Measurements from ENCODE around the gene PRDM16.

PRDM16 gene

DNA sequence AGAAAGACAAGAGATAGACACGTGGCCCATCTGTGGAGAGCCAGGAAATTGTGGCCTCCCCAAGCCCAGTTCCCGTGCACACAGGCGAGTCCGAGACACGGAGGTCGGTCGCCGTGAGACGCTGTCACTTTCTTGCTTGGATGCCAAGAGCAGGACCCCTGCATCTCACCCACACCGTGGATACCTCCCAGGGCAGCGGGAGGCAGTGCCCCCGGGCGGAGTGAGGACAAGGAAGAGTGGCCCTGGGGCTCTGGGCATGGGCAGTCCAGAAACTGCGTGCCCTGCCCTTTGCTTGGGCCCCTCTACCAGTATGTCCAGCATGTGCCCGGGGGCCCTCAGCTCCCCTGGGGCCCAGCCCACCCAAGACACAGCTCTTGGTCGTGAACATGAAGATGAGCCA, 360.8 kb downstream of the PRDM16 start:
- Histone ChIP-seq H3K36me3 (ENCODE audit: control insufficient read depth, insufficient read depth, low read length) (no peaks in the 10 kb centered on the region; the same call in 1 of the 2 replicates), H3K4me3 (ENCODE audit: low read length) (no peak overlapping the region), H3K9me3 (ENCODE audit: control insufficient read depth, insufficient read depth, low read length) (no peaks in the 10 kb centered on the region), H3K27ac (ENCODE audit: low read length) (no peak overlapping the region), H3K4me1 (ENCODE audit: control insufficient read depth, insufficient read depth, low read length) (no peaks in the 10 kb centered on the region), H3K27me3 (ENCODE audit: control insufficient read depth, insufficient read depth, low read length) (no peaks in the 10 kb centered on the region)
- no CpG with 5 or more reads among the region's 16 CpGs for WGBS (ENCODE audit: insufficient coverage, insufficient read length)
- DNase-seq (ENCODE audit: low read depth, low spot score) = no peak

DNA sequence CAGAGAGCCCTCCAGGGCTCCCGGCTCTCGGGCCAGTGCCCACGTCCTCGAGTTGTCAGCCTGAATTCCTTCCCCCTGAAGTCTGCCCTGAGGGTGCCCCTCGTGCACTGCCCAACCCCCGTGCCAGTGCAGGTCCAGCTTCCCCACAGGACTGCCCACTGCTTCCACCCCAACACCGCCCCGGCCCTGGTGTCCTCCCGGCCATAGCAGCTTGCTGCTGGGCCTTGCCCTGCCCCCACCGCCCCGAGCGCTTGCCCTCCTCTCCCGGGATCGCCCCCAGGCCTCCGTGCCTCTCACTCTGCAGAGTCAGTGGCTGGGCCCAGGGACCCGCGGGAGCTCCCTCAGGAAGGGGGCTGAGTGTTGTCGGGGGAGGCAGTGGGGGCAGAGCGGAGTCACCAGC, 361.4 kb downstream of the PRDM16 start:
- DNase-seq (ENCODE audit: low read depth, low spot score) = no peak
- Histone ChIP-seq H3K27ac (ENCODE audit: low read length) (no peak overlapping the region), H3K27me3 (ENCODE audit: control insufficient read depth, insufficient read depth, low read length) (no peaks in the 10 kb centered on the region), H3K4me1 (ENCODE audit: control insufficient read depth, insufficient read depth, low read length) (no peaks in the 10 kb centered on the region), H3K9me3 (ENCODE audit: control insufficient read depth, insufficient read depth, low read length) (no peaks in the 10 kb centered on the region), H3K4me3 (ENCODE audit: low read length) (no peak overlapping the region), H3K36me3 (ENCODE audit: control insufficient read depth, insufficient read depth, low read length) (no peaks in the 10 kb centered on the region; the same call in 1 of the 2 replicates)
- WGBS (ENCODE audit: insufficient coverage, insufficient read length) = no CpG with 5 or more reads among the region's 19 CpGs

DNA sequence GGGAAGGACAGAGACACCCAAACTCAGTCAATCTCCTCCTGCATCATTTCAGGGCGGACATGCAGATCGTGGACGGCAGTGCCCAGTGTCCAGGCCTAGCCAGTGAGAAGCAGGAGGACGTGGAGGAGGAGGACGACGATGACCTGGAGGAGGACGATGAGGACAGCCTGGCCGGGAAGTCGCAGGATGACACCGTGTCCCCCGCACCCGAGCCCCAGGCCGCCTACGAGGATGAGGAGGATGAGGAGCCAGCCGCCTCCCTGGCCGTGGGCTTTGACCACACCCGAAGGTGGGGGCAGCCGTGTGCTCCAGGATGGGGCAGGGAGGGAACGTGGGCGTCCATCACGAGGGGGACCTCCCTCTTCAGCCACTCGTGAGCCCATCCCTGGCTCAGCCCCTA, 361.8 kb downstream of the PRDM16 start:
- H3K4me1 ChIP-seq (ENCODE audit: control insufficient read depth, insufficient read depth, low read length) = no peaks in the 10 kb centered on the region
- no peaks in the 10 kb centered on the region for H3K27me3 ChIP-seq (ENCODE audit: control insufficient read depth, insufficient read depth, low read length)
- no peak overlapping the region for H3K27ac ChIP-seq (ENCODE audit: low read length)
- no CpG with 5 or more reads among the region's 22 CpGs for WGBS (ENCODE audit: insufficient coverage, insufficient read length)
- H3K9me3 ChIP-seq (ENCODE audit: control insufficient read depth, insufficient read depth, low read length) = no peaks in the 10 kb centered on the region
- H3K36me3 ChIP-seq (ENCODE audit: control insufficient read depth, insufficient read depth, low read length) = no peaks in the 10 kb centered on the region; the same call in 1 of the 2 replicates
- no peak for DNase-seq (ENCODE audit: low read depth, low spot score)
- no peak overlapping the region for H3K4me3 ChIP-seq (ENCODE audit: low read length)

DNA sequence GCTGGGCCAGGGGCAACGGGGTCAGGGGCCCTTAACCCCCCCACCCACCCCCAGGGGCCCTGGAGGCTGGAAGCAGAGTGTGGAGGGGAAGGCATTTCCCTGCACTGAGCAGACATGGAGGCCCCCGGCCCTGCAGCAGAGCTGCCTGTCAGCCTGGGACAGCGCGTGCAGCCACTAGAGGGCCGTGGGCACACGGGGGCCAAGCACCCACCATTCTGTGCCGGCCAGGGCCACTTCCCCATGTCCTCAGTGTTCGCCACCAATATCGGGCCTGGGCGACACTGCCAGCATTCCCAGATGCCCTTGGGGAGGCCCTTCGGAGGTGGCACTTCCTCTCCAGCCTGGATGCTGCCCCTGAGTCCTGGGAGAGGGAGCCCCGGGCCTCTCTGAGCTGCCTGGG, 362.3 kb downstream of the PRDM16 start:
- DNase-seq (ENCODE audit: low read depth, low spot score) = no peak

DNA sequence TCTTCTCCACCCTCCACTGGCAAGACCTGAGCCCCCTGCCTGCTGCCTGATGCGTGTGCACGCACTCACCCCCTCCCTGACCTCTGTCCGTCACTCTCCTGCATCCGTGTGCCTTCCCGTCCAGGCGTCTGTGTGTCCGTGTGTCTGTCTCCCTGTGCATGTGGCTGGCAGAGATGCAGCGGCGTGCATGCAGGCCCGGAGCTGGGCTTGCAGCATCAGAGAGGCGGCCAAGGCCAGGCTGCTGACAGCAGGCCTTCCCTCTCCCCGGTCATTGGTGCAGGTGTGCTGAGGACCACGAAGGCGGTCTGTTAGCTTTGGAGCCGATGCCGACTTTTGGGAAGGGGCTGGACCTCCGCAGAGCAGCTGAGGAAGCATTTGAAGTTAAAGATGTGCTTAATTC, 362.7 kb downstream of the PRDM16 start:
- Histone ChIP-seq H3K4me3 (ENCODE audit: low read length) (no peak overlapping the region), H3K36me3 (ENCODE audit: control insufficient read depth, insufficient read depth, low read length) (no peaks in the 10 kb centered on the region; the same call in 1 of the 2 replicates), H3K4me1 (ENCODE audit: control insufficient read depth, insufficient read depth, low read length) (no peaks in the 10 kb centered on the region), H3K27ac (ENCODE audit: low read length) (no peak overlapping the region), H3K27me3 (ENCODE audit: control insufficient read depth, insufficient read depth, low read length) (no peaks in the 10 kb centered on the region), H3K9me3 (ENCODE audit: control insufficient read depth, insufficient read depth, low read length) (no peaks in the 10 kb centered on the region)
- no peak for DNase-seq (ENCODE audit: low read depth, low spot score)
- no CpG with 5 or more reads among the region's 17 CpGs for WGBS (ENCODE audit: insufficient coverage, insufficient read length)

More for the DNA sequence above, 362.3 kb downstream of the PRDM16 start:
- Histone ChIP-seq H3K27me3 (ENCODE audit: control insufficient read depth, insufficient read depth, low read length) (no peaks in the 10 kb centered on the region), H3K27ac (ENCODE audit: low read length) (no peak overlapping the region), H3K36me3 (ENCODE audit: control insufficient read depth, insufficient read depth, low read length) (no peaks in the 10 kb centered on the region; the same call in 1 of the 2 replicates), H3K4me3 (ENCODE audit: low read length) (no peak overlapping the region), H3K4me1 (ENCODE audit: control insufficient read depth, insufficient read depth, low read length) (no peaks in the 10 kb centered on the region), H3K9me3 (ENCODE audit: control insufficient read depth, insufficient read depth, low read length) (no peaks in the 10 kb centered on the region)
- WGBS (ENCODE audit: insufficient coverage, insufficient read length) = no CpG with 5 or more reads among the region's 12 CpGs

DNA sequence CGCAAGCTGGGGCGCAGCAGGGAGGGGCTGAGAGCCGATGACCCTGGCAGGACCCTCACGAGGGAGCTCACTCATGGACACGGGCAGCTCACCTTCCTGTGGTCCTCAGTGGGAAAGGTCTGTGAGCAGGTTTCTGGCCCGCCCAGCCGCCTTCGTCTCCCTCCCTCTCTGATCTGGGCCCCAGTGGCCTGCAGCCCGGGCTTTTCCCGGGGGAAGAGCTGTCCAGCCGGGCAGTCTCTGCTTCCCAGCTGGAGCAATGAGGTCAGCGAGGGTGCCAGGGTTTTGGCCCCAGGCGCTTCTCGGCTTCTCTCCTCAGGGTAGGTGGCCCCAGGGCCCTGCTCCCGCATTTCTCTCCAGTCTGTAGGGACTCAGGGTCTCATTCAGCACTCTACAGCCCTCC, 363.3 kb downstream of the PRDM16 start:
- Histone ChIP-seq H3K4me3 (ENCODE audit: low read length) (no peak overlapping the region), H3K27ac (ENCODE audit: low read length) (no peak overlapping the region), H3K4me1 (ENCODE audit: control insufficient read depth, insufficient read depth, low read length) (no peaks in the 10 kb centered on the region), H3K27me3 (ENCODE audit: control insufficient read depth, insufficient read depth, low read length) (no peaks in the 10 kb centered on the region), H3K36me3 (ENCODE audit: control insufficient read depth, insufficient read depth, low read length) (no peaks in the 10 kb centered on the region; the same call in 1 of the 2 replicates), H3K9me3 (ENCODE audit: control insufficient read depth, insufficient read depth, low read length) (no peaks in the 10 kb centered on the region)
- no CpG with 5 or more reads among the region's 15 CpGs for WGBS (ENCODE audit: insufficient coverage, insufficient read length)
- DNase-seq (ENCODE audit: low read depth, low spot score) = no peak

DNA sequence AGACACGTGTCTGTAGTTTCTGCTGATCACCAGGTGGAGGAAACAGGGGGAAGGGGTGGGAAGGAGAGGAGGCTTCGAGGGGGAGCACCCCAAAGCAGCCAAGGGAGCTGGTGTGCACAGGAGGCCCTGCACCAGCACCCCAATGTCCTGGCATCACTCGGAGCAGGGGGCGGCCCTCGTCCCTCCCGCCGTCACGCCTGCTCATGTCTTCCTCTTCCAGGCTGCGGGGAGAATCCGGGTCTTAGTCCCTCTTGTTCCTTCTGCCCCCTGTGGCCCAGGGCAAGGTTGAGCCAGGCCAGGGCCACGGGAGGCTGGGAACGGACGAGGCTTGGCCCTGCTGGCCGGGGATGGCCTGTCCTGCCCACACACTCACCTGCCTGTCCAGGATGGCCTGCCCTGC, 364.1 kb downstream of the PRDM16 start:
- no CpG with 5 or more reads among the region's 14 CpGs for WGBS (ENCODE audit: insufficient coverage, insufficient read length)
- Histone ChIP-seq H3K36me3 (ENCODE audit: control insufficient read depth, insufficient read depth, low read length) (no peaks in the 10 kb centered on the region; the same call in 1 of the 2 replicates), H3K9me3 (ENCODE audit: control insufficient read depth, insufficient read depth, low read length) (no peaks in the 10 kb centered on the region), H3K4me3 (ENCODE audit: low read length) (no peak overlapping the region), H3K27ac (ENCODE audit: low read length) (no peak overlapping the region), H3K4me1 (ENCODE audit: control insufficient read depth, insufficient read depth, low read length) (no peaks in the 10 kb centered on the region), H3K27me3 (ENCODE audit: control insufficient read depth, insufficient read depth, low read length) (no peaks in the 10 kb centered on the region)
- DNase-seq (ENCODE audit: low read depth, low spot score) = no peak

DNA sequence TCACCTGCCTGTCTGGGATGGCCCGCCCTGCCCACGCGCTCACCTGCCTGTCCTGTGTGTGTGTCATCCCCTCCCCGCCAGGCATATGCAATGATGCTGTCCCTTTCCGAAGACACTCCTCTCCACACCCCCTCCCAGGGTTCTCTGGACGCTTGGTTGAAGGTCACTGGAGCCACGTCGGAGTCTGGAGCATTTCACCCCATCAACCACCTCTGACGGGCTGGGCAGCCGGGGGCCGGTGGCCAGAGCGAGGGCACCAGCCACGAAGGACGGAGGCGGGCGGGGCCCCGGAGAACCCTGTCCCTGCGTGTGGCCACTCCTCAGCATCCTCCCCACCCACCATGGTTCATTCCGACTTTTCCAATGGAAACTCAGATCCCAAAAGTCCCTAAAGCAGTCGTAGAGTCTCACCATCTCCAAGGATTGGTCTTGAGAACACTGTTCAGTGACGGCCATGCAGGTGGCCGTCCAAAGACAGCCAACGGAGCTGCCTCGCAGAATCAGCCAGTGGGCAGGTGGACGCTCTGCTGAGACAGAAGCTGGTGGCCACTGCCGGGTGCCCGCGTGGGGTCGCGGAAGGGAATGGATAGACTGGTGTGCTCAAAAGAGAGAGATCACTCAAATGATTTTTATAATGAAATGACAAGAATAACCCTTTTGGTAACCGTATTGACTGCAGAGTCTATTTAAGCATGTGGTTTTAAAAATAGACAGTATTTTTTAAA, 364.8 kb downstream of the PRDM16 start:
- DNase-seq (ENCODE audit: low read depth, low spot score) = no peak
- Histone ChIP-seq H3K9me3 (ENCODE audit: control insufficient read depth, insufficient read depth, low read length) (no peaks in the 10 kb centered on the region), H3K27me3 (ENCODE audit: control insufficient read depth, insufficient read depth, low read length) (no peaks in the 10 kb centered on the region), H3K36me3 (ENCODE audit: control insufficient read depth, insufficient read depth, low read length) (no peaks in the 10 kb centered on the region; the same call in 1 of the 2 replicates), H3K4me1 (ENCODE audit: control insufficient read depth, insufficient read depth, low read length) (no peaks in the 10 kb centered on the region), H3K4me3 (ENCODE audit: low read length) (no peak overlapping the region), H3K27ac (ENCODE audit: low read length) (no peak overlapping the region)
- no CpG with 5 or more reads among the region's 31 CpGs for WGBS (ENCODE audit: insufficient coverage, insufficient read length)

DNA sequence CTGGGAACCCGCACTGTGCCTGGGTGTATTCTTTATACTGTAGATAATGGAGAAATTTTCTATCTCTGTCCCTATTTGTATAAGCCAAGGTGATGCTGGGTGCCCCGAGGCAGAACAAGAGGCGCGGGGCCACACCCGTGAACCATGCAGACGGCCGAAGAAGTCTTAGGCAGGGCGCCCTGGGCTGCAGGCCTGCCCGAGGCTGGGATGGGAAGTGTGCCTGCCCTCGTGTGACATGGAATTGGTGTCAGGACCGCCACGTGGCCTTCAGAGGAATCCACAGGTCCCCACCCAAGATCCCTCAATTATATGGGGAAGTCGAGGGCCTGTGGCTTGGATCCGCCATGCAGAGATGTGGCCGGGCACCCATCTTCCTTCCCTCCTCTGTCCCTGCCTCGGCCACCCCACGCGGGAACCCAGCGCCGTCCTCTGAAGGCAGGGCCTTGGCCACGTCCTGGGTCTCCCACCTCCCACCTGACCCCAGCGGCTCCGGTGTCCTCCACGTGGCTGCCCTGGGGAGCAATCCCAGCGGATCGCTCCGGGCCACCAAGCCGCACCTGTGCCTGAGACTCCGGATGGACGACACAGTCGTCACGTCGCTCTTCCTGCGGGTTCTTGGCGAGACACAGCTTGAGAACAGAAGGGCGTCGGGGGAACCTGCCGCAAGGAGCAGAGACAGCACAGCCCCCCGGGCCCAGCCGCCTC, 365.6 kb downstream of the PRDM16 start:
- H3K4me1 ChIP-seq (ENCODE audit: control insufficient read depth, insufficient read depth, low read length) = no peaks in the 10 kb centered on the region
- no peak for DNase-seq (ENCODE audit: low read depth, low spot score)
- H3K4me3 ChIP-seq (ENCODE audit: low read length) = no peak overlapping the region
- H3K27ac ChIP-seq (ENCODE audit: low read length) = no peak overlapping the region
- no peaks in the 10 kb centered on the region for H3K9me3 ChIP-seq (ENCODE audit: control insufficient read depth, insufficient read depth, low read length)
- WGBS (ENCODE audit: insufficient coverage, insufficient read length) = no CpG with 5 or more reads among the region's 40 CpGs
- H3K27me3 ChIP-seq (ENCODE audit: control insufficient read depth, insufficient read depth, low read length) = no peaks in the 10 kb centered on the region
- H3K36me3 ChIP-seq (ENCODE audit: control insufficient read depth, insufficient read depth, low read length) = no peaks in the 10 kb centered on the region; the same call in 1 of the 2 replicates

DNA sequence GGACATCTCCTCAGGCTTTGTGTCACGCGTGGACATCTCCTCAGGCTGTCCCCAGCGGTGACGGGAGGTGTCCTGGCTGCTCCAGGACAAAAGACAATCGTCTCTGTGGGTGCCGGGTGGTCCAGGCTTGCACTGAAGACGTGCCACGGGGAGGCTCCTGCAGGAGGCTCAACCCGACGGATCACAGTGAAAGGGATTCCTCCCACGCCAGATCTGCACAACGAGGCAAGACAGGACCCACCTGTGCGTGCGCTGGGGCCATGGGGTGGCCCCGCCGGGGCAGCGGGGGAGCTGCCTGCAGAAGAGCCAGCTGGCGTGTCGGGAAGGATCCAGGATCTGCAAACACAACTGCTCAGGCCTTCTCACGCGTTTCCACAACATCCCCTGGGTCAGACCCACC, 366.7 kb downstream of the PRDM16 start:
- no peaks in the 10 kb centered on the region; the same call in 1 of the 2 replicates for H3K36me3 ChIP-seq (ENCODE audit: control insufficient read depth, insufficient read depth, low read length)
- no peak overlapping the region for H3K4me3 ChIP-seq (ENCODE audit: low read length)

More for the DNA sequence above, 366.7 kb downstream of the PRDM16 start:
- Histone ChIP-seq H3K27me3 (ENCODE audit: control insufficient read depth, insufficient read depth, low read length) (no peaks in the 10 kb centered on the region), H3K9me3 (ENCODE audit: control insufficient read depth, insufficient read depth, low read length) (no peaks in the 10 kb centered on the region), H3K4me1 (ENCODE audit: control insufficient read depth, insufficient read depth, low read length) (no peaks in the 10 kb centered on the region), H3K27ac (ENCODE audit: low read length) (no peak overlapping the region)
- WGBS (ENCODE audit: insufficient coverage, insufficient read length) = no CpG with 5 or more reads among the region's 21 CpGs
- DNase-seq (ENCODE audit: low read depth, low spot score) = no peak

Measured in iPS DF 6.9 (cell line).